ENCODE results near the gene TESPA1.

Gene TESPA1, protein sequence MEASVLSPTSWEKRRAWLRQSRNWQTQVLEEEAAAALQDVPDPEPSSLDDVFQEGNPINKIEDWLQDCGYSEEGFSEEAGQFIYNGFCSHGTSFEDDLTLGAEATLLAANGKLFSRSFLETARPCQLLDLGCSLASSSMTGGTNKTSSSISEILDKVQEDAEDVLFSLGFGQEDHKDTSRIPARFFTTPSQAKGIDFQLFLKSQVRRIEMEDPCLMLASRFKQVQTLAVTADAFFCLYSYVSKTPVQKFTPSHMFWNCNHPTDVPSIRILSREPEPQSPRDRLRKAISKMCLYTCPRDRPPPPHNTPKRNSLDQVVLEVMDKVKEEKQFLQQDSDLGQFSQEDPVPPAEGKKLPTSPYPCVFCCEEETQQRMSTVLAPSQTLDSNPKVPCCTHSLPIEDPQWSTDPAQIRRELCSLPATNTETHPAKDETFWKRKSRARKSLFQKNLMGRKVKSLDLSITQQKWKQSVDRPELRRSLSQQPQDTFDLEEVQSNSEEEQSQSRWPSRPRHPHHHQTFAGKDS

DNA sequence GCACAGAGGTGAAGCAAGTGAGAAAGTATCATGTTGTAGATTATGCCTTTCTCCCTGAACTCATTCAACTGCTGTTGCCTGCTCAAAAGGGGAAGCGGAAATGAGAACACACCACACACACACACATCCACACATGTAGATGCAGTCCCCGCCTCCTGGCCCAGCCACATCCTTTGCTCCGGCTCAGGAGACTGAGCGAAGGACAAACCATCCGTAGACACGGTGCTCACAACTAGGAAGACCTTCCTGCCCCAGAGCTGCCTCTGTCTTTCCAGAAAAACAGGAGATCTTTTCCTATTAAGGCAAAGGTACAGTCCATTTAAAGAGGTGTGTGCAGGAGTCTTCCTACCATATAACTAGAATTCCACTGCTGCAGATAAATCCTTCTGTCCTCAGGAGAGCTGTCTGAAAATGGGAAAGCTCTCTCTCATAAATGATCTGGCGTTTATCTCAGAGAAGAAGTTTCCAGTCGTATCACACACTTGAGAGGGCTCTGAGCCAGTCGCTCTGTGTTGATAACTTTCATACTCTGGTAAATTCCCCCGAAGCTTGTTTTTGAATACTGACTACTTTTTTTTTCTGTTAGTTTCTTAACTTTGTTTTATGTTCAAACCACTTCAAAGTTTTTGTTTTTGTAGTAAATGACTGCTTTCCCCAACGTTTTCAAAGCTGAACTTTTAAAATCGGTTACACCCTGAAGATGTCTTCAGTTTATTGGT lies at the start of gene TESPA1:
TESPA1 (minus strand) TSS at position 105 of the 719 bp plus-strand sequence. CDS start 10,200 bp downstream, outside the sequence.
- DNase-seq (ENCODE audit: low read depth in 1 of 2, low spot score in 1 of 2): peak; percentile 71 to 72

DNA sequence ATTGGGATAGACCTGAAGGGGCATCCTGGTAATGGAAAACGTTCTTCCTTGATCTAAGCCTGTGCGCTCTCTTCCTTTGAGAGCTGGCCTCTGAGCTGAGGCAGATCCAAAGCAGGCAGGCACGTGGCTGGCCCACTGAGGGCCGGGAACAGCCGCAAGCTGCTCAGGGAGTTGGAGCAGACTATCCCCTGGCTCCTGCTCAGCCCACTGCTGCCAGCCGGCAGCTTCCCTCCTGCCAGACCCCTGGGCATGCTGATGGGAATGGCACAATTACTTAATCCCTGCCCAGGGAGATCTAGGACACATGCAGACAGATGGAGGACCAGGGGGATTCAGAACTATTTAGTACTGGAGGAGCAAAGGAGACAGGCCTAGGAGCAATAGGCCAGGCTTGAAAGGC lies 49.7 kb upstream of the TESPA1 start:
- no peak for DNase-seq (ENCODE audit: low read depth in 1 of 2, low spot score in 1 of 2)

DNA sequence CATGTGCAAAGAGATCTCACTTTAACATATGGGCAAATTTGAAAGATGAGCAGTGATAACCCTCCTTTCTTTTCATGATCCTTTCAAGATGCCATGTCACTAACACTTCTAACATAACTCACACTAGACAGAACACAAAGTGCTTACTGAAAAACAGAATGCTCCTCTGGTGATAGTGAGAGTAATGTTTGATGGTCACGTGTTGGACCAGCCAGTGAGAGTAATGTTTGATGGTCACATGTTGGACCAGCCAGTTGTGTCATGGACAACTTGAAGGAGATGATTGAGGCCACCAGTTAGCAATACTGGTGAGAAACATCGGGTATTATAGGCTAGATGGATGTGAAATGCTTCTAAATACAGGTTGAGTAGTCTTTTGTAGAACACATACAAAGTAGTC lies 40.9 kb upstream of the TESPA1 start:
- no peak for DNase-seq (ENCODE audit: low read depth in 1 of 2, low spot score in 1 of 2)

DNA sequence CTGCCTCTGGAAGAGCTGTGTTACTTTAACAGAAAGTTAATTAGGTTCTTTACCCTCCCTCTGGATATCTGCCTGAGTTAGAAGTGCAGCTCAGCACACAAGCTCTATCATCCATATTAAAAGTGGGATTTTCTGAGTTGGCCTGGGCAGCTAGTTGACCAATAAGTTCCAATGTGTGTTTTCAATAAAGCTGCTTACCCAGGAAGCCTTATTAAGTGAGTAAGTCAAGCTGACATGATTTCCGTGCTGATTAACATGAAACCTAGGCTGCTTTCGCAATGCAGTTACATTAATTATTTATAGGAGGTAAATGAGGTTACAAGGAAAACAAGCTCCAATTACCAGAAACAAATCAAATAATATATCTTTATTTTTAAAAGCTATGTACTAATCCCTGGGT lies 40.0 kb upstream of the TESPA1 start:
- DNase-seq (ENCODE audit: low read depth in 1 of 2, low spot score in 1 of 2): no peak

DNA sequence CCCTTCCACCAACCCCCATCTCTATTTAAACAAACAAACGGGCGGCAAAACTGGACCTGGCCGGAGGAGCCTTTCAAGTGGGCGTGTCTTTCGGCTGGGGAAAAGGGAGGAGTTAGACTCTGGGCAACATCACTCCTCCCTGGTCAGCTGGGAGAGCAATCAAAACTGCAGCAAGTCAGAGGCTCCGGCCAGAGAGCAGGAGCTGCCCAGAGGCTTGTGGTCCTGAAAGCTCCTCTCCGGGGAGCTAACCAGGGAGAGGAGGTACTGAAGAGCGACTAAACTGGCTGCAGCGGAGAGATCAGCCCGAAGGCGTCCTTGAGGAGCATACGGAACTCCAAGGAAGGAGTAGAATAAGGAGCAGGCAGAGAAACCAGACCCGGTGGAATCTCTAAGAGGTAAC lies 35.2 kb upstream of the TESPA1 start, which contains the start of gene NEUROD4:
NEUROD4 (plus strand) TSS at position 191 of the 400 bp plus-strand sequence. CDS start 6,466 bp downstream, outside the sequence.
- DNase-seq (ENCODE audit: low read depth in 1 of 2, low spot score in 1 of 2): no peak

DNA sequence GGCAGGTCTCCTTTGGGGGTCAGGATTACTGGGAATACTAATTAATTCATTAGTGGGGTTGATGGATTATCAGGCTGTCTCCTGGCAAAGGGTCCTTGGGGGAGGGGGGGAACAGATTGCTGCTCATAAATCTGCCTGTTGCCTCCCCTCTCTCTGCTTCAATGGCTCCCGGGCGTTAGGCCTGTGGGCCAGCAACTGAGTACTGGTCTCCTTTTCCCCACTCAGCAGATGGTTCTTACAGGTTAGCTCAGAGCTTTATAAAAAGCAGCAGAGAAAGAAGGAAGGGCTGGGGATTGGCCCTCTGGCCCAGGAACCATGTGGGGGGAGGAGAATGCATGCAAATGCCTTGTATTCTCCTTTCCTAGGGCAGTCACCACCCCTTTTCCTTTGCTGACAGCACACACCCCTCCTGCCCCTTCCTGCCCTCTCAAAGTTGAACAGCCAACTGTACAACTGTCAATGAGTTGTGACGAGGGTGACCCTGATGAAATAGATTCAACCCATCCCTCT lies 32.9 kb upstream of the TESPA1 start:
- no peak for DNase-seq (ENCODE audit: low read depth in 1 of 2, low spot score in 1 of 2)

DNA sequence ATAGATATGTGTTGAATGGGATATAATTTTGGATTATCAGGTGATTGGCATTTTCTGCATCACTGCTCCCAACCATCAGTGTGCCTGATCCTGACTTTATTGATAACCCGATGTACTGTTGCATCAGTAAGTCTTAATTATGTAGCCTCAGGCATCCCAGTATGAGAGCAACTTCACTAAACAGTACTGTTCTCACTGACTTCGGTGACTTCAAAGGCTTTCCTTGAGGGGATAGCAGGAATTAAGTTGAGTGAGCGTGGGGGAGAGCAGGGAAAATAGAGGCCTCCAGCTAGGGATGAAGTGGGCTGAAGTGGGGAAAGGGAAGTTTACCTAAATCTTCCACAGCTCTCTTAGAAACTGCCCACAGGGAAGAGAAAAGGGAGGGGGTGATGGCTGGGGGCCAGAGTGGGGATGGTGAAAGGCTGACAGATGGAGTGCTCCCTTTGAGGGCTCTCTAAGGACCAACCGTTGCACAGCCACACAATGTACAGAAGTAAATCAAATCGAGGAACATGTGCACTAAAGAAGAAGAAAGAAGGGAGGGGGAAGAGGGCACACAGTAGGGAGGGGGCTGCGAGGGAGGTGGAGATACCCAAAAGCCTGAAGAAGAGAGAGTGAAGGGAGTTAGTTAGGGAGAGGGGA lies 24.5 kb upstream of the TESPA1 start:
- DNase-seq (ENCODE audit: low read depth in 1 of 2, low spot score in 1 of 2): no peak

DNA sequence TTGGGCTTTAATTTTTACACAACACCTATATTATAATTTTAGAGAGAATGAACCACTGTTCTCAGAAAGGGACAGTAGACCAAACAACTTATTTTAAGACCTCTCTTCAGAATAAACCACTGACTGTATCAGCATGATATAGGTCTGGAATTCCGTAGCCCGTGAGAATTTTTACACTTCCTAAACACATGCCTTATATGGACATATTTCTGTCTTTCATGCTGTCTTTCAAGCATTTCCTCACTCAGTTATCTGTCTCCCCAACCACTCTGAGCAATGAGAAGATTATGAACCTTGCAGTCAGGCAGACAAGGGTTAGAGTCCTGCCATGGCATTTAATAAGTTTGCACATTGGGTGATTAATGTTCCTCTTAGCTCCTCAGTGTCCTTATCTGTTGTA lies 17.8 kb upstream of the TESPA1 start:
- no peak for DNase-seq (ENCODE audit: low read depth in 1 of 2, low spot score in 1 of 2)

DNA sequence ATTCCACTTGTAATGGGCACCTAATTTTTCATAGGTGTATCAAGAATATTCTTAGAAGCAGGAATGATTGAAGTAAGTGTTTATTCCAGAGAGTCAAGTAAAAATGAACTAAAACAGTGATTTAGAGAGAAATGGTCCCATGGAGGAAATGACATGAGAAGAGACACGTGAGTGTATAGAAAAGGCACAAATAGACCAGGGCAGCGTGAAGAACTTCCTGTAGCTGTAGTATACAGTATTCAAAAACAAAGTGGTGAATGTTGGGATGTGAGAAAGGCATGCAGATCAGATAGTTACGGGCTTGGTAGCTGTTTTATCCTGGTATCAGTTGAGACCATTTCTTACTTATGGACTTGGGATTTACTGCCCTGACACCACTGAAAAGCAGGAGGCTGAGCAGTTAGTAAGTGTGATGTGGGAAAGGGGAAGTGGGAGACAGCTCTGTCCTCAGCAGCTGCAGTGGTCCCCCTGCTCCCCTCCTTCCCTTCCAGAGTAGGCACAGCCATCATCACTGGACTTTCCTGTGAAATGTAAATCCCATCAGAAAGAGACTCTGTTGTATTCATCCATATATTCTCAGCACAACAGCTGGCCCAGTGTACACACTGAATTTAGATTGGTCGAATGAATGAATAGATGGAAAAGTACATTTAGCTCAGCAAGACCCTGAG lies 16.8 kb upstream of the TESPA1 start:
- DNase-seq (ENCODE audit: low read depth in 1 of 2, low spot score in 1 of 2): no peak

DNA sequence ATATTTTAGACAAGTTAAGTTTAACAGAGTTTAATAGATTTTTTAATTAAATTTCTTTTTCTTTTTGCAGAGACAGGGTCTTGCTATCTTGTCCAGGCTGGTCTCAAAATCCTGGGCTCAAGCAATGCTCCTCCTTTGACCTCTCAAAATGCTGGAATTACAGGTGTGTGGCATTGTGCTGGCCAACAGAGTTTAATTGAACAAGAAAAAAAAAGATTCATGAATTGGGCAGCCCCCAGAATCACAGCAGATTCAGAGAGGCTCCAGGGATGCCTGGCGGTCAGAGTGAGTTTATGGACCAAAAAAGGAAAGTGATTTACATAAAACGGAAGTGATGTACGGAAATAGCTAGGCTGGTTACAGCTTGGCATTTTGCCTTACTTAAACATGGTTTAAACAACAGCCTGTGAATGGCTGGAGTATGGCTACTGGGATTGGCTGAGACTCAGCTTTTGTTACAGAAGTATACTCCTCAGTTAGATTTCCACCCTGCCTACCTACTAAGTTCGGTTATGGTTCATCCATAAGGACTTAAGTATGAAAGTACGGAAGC lies 14.5 kb upstream of the TESPA1 start:
- no peak for DNase-seq (ENCODE audit: low read depth in 1 of 2, low spot score in 1 of 2)

DNA sequence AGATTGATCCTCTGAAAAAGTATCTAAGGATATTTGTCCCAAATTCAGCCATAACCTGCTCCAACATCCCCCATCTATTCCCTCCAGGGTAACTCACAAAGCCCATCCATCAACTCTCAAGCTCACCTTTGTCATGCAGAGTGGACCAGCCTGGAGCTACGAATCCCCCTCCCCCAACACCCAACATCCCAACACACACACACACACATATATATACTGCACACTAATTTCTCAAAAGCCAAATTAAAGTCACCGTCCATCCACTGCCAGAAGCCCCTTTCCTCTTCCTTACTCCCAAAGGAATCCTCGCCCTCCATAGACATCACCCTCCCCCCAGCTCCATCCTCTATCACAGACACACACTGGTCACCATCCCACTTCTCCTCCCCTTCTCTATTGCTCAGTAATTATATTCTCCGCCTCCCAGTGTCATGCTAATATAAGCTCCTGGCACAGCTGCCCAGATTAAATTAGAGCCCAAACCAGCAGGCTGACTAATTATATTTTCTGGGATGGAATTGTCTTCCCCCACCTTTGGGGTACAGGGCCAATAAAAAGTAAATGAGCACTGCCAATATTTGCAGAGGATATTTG lies 13.5 kb upstream of the TESPA1 start:
- no peak for DNase-seq (ENCODE audit: low read depth in 1 of 2, low spot score in 1 of 2)

DNA sequence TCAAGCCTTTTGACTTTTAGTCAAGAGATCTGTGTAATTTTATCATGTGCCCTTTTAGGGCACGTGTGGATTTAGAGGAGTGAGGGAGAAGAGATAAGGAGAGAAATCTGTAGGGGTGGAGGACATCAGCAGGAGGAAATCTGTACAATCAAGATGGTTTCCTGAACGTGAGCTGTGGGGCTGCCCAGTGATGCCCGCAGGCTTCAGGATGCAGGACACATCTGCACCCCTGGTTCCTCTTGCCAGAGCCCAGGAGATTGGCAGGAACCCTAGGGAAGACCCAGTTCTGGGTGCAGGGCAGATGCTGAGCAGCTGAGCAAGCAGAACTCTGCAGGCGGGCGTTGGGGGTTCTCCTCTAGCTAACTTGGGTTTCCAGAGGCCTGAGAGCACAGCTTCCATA lies 11.6 kb upstream of the TESPA1 start:
- no peak for DNase-seq (ENCODE audit: low read depth in 1 of 2, low spot score in 1 of 2)

DNA sequence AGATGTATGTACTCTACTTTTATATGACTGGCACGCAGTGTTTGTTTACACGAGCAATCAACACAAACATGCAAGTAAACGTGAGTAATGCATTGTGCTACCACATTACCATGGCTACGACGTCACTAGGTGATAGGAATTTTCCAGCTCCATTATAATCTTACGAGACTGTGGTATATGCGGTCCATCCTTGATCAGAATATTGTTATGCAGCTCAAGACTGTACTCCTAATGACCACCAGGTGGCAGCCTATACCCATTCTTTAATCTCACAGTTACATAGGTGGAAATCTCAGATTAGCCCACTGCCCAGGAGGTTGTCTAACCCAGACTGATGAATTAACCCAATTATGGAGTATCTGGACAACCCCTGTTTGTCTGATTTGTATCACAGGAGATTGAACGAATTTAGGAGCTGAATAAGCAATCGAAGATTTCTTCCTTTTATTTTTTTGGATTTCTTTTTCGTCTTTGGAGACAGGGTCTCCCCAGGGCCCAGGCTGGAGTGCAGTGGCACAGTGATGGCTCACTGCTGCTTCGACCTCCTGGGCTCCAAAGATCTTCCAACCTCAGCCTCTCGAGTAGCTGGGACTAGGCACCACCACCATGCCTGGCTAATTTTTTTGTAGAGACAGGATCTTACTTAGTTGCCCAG lies 8.7 kb upstream of the TESPA1 start:
- peak in 1 of 2 donors; percentile 31 for DNase-seq (ENCODE audit: low read depth in 1 of 2, low spot score in 1 of 2)

DNA sequence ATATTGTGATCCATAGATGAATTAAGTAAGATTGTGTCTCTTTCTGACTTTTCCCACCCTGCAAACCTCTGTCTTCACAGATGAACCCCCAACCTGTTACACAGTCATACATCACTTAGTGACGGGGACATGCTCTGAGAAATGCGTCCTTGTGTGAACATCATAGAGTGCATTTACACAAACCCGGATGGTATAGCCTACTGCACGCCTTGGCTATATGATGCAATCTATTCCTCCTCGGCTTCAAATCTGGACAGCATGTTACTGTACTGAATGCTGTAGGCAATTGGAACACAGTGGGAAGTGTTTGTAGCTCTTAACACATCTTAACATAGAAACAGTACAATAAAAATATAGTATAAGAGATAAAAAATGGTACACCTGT lies 7.4 kb upstream of the TESPA1 start:
- no peak for DNase-seq (ENCODE audit: low read depth in 1 of 2, low spot score in 1 of 2)

DNA sequence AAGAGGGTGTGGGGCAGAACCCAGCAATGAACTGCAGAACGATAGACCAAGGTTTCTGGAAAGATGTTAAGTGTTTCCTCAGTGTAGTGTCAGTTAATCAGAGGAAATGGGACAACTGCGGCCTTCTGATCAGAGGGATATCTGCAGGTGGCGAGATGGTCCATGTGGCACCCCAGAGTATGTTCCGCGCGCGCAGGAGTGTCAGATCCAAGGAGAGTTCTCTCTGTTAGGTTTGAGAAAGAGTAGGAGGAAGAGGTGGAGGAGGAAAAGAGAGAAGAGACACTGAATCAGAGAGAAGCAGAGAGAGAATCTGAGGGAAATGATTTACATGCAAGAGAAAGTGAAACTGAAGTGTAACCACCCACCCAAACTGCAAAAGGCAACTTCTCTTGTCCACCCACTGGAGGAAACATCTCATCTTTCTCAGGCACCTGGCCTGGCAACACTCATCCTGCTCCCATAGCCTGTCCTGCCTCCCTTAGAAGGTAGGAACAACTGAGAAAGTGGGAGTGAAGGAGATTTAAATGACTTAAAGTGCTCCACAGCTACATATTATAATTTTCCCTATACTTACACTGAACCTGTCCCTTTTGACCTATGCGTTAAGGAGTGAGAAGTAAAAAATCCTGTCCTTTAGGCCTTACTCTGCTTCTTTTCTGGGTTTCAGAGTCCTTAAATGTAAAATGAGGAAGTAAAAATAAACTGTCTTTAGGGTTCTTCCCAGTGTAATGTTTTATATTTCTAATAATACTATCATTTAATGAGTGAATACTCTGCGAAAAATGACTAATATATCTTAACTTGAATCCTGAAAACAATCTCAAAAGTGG lies 6.8 kb upstream of the TESPA1 start:
- peak in 1 of 2 donors; percentile 9 for DNase-seq (ENCODE audit: low read depth in 1 of 2, low spot score in 1 of 2)

DNA sequence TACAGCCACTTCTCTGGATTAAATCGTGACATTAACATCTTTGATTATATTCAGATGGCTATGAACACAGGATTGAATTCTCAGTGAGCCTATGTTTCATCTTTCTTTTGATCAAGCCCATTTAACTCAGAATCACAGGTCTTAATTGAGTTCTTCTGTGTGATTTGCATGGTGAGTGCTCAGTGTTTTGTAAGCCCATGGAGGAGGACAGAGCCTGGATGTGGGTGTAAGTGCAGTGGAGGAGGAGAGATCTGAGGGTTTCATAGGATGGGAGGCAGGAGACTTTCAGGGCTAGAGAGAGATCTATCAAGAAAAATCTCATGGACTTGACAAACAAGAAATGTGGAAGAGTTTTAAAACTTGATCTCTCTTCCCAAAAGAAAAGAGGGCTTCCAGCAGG lies 5.3 kb upstream of the TESPA1 start:
- no peak for DNase-seq (ENCODE audit: low read depth in 1 of 2, low spot score in 1 of 2)

DNA sequence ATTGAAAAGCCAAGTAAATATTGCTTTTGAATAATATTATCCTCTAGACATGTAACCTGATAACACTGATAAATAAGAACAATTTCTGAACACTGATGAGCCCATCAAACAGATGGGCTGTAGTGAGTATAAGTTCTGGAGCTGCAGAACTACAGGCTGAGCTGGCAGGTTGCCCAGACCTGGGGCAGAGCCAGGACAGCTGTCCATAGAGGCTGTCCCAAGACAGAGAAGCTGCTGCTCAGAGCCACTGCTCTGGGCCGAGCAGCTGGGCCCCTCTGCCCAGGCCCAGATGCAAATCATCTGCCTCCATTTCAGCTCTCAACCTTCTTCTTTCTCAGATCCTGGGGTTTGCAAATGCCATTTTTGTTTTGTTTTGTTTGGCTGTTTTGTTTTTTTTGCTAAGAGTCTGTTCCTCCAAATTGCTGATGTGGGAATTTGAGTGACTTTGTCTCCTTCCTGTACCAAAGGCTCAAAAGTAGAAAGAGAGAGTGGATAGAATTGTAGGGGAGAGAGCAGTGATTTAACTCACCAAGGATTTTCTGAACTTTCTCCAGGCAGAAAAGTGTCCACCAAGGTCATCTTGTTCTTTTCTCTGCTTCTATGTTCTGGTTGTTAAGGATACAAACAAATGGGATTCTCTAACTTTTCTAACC lies 4.0 kb upstream of the TESPA1 start:
- DNase-seq (ENCODE audit: low read depth in 1 of 2, low spot score in 1 of 2): no peak

DNA sequence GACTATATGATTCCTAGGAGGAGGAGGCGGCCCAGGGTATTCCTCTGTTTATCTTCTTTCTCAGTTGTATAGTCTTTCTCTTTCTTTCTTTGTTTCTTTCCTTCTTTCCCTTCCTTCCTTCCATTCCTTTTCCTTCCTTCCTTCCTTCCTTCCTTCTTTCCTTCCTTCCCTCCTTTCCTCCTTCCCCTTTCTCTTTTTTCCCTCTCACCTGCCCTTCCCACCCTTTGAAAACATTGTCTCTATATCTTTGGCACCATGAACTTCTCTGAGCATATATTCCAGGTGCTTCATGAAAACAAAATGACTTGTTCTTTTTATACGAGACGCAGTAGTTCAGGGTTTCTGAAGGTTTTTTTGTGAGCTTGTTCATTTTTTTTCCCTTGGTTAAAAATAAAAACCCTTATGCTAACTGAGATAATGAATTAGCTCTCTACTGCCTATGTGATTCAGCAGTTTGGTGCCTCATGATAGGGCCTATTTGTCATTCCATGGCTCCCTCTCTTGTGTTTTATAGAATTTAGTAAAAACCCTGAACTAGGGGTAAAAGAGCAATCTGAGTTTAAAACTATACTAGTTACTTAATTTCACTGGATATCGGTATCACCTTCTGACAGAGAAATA lies 3.2 kb upstream of the TESPA1 start:
- DNase-seq (ENCODE audit: low read depth in 1 of 2, low spot score in 1 of 2): no peak

Data from activated T-helper 1 cell treated with anti-CD3 and anti-CD28 coated beads, Interleukin-2, amount 50 U/mL, for 16 hours (primary cell).